Sigmoid colon (tissue), 7 donors: Measurements from ENCODE around the gene STIM2. TPM values are rescaled to one million over a fixed set of nuclear protein-coding genes. Genes with fewer than 3 reads are reported as not detected.

ENCODE experiments used
- DNase-seq: peaks from one replicate; pipeline ENCODE4 v3.0.0-alpha.2; 2019
- H3K27ac ChIP-seq, 4 donors: fragments of 200-600 bp; sonication (generic); one replicate each; pipeline ENCODE4 v1.5.1; 2016 to 2019; ENCODE audit warnings: mild to moderate bottlenecking in 1 of 4
- H3K27me3 ChIP-seq, 3 donors: fragments of 200-600 bp; sonication (generic); one replicate each; pipeline ENCODE4 v1.5.1; 2019; ENCODE audit warnings: mild to moderate bottlenecking in 1 of 3
- H3K36me3 ChIP-seq, 4 donors: fragments of 200-600 bp; sonication (generic); one replicate each; pipeline ENCODE4 v1.5.1; 2016 to 2019
- H3K4me1 ChIP-seq, 4 donors: fragments of 200-600 bp; sonication (generic); one replicate each; pipeline ENCODE4 v1.5.1; 2017 to 2019
- H3K4me3 ChIP-seq, 4 donors: fragments of 200-600 bp; sonication (generic); one replicate each; pipeline ENCODE4 v1.5.1; 2017 to 2019; ENCODE audit warnings: mild to moderate bottlenecking in 2 of 4, moderate library complexity in 1 of 4
- H3K9me3 ChIP-seq, 4 donors: fragments of 200-600 bp in 3 of 4; sonication (generic) in 3 of 4; one replicate each; pipeline versions ENCODE4 v1.5.1 to v1.6.1; 2013 to 2019
- EP300 ChIP-seq, 4 donors: sonication (generic); formaldehyde crosslinking; IDR thresholded peaks; one replicate each; pipeline ENCODE4 v1.6.1; 2017; ENCODE audit warnings: antibody characterized with exemption in 4 of 4
- POLR2A ChIP-seq, 2 donors: fragments of 450-650 bp; IDR thresholded peaks; one replicate each; pipeline ENCODE4 v1.6.1; 2016; ENCODE audit warnings: antibody characterized with exemption in 2 of 2, mild to moderate bottlenecking in 2 of 2, moderate library complexity in 2 of 2
- POLR2AphosphoS5 ChIP-seq, 4 donors: sonication (generic); formaldehyde crosslinking; IDR thresholded peaks; one replicate each; pipeline ENCODE4 v1.6.1; 2017; ENCODE audit warnings: antibody characterized with exemption in 4 of 4
- WGBS, 2 donors: extraction: QIAGEN DNeasy Blood & Tissue Kit; methylation state at CpG; one replicate each; pipeline ENCODE4 v1.1.7; 2013; 5-methylcytosine and 5-hydroxymethylcytosine counted together
- intact Hi-C: fragments of 100-400 bp; cut with DNase I; formaldehyde crosslinking; loops from one replicate; pipeline ENCODE4 v1.15.1; 2023
- polyA plus RNA-seq, 3 donors: library from polyadenylated mRNA; stranded (reverse); fragments of 200-250 nt; gene quantifications; one replicate each; pipeline ENCODE4 v1.2.3, GENCODE V29; 2013
- total RNA-seq, 4 donors: library from RNA; depleted of rRNA; stranded (reverse); fragments of >200 nt; gene quantifications; one replicate each; pipeline ENCODE4 v1.1.0, GENCODE V29; 2016
- TF ChIP-seq, protein P1 (sequence below), 4 experiments: fragments of 450-650 bp in 3 of 4; fragments of 200-600 bp in 1 of 4; IDR thresholded peaks; one replicate each; pipeline ENCODE4 v1.5.1; 2016 to 2019; ENCODE audit warnings: antibody characterized with exemption in 4 of 4, mild to moderate bottlenecking in 3 of 4, moderate library complexity in 2 of 4
- donor health status: healthy with polysubstance abuse.
- donor health status: Bipolar disorder and iron deficiency.
- donor health status: healthy.

STIM2 gene
- total and polyA plus RNA-seq, 7 donors = 3.0 to 16.8 (median 14.1) TPM

DNA sequence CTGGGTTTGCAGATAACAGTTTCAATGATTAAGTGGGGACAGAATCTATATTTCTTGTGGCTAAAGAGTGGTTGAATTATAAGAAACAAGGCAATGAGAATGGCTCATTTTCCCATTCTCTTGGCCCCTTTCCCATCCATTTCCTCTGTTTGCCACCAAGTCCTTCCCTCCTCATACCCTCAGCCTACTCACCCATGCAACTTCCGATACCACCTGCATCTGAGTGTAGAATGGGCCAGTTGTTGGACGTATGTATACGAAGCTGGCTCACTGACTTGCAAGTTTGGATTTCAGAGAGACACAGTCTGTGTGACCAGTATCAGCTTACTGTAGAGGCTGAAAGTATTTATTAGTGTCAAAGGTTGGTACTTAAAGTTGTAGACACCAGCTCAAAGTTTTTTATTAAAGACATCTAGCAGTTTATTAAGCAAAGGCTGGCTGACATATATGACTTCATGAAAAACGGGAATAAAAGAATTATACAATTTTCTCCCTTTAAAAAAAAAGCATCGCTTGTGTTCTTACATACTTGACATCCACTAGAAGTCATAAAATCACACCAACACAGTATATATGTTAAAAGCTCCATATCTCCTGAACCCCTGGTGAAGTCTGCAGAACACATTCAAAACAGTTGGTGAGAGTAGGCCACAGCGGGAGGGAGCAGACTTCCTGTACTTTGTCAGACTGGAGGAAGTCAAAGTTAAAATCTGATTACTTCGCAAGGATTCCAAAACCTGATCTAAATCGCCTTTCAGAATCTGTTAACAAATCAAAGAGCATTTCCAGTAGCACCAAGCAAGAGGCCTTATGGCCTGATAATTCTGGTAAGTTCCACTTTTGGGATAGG is 22.4 kb upstream of the STIM2 start:
- Histone ChIP-seq H3K27ac (peak overlapping the region in 2 of 4 donors; percentile 1 to 26), H3K4me1 (peaks cover 0 to 17% (median 0%) of the 10 kb centered on the region in 4 donors), H3K27me3 (no peaks in the 10 kb centered on the region), H3K9me3 (peaks cover 0 to 3% (median 0%) of the 10 kb centered on the region in 4 donors), H3K36me3 (no peaks in the 10 kb centered on the region), H3K4me3 (no peak overlapping the region)
- no peak for DNase-seq
- intact Hi-C loops = no loop called here
- WGBS, 2 donors = 68 to 85% methylated on average over 8 of the region's 8 CpGs
- TF ChIP-seq POLR2AphosphoS5 (IDR thresholded peaks at IDR 0.05) (no peak), POLR2A (IDR thresholded peaks at IDR 0.05) (no peak), EP300 (IDR thresholded peaks at IDR 0.05) (no peak)
- TF ChIP-seq, protein P1, sequence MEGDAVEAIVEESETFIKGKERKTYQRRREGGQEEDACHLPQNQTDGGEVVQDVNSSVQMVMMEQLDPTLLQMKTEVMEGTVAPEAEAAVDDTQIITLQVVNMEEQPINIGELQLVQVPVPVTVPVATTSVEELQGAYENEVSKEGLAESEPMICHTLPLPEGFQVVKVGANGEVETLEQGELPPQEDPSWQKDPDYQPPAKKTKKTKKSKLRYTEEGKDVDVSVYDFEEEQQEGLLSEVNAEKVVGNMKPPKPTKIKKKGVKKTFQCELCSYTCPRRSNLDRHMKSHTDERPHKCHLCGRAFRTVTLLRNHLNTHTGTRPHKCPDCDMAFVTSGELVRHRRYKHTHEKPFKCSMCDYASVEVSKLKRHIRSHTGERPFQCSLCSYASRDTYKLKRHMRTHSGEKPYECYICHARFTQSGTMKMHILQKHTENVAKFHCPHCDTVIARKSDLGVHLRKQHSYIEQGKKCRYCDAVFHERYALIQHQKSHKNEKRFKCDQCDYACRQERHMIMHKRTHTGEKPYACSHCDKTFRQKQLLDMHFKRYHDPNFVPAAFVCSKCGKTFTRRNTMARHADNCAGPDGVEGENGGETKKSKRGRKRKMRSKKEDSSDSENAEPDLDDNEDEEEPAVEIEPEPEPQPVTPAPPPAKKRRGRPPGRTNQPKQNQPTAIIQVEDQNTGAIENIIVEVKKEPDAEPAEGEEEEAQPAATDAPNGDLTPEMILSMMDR (IDR thresholded peaks at IDR 0.05) = no peak

DNA sequence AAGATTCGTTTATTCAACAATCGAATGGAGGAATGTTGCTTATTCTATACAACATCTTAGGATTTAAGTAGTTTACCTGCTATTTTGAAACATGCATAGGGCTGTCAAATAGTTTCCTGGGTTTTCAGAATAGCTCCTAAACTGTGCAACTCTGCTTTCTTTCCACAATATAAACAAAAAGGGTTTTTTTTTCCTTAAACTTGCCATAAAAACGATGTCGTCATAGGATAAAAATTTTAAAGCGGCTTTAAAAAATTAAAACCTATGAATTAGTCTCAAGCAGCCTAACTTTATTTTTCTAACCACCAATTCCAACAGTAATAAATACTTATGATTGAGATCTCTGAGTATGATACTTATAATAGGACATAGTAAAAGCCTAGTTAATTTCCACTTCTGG is 21.6 kb upstream of the STIM2 start:
- no peak for DNase-seq

DNA sequence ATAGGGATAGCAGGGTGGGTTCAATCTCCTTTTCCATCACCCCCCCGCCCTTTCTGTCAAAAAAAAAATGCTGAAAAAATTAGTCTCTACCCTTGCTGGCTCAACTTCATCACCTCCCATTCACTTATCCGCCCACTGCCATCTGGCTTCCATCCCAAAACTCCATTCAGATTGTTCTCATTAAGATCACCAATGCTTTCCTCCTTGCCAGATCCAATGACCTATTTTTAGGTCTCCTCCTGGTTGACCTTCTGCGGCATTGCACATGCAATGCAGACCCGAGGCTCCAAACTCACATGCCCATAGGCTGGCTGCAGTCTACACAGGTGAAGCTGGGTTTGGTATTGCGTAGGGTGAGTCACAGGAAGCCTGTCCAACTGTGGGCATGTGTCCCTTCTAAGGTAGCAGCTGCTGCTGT is 21.1 kb upstream of the STIM2 start:
- no peak for TF ChIP-seq POLR2AphosphoS5 (IDR thresholded peaks at IDR 0.05)
- no peak for TF ChIP-seq POLR2A (IDR thresholded peaks at IDR 0.05)
- TF ChIP-seq, protein P1 (IDR thresholded peaks at IDR 0.05) = no peak
- no peak for TF ChIP-seq EP300 (IDR thresholded peaks at IDR 0.05)
- no peak for DNase-seq
- H3K36me3 ChIP-seq = no peaks in the 10 kb centered on the region
- H3K27ac ChIP-seq = no peak overlapping the region
- H3K4me1 ChIP-seq = peaks cover 0 to 17% (median 0%) of the 10 kb centered on the region in 4 donors
- intact Hi-C loops = no loop called here
- no peak overlapping the region for H3K4me3 ChIP-seq
- peaks cover 0 to 3% (median 0%) of the 10 kb centered on the region in 4 donors for H3K9me3 ChIP-seq
- H3K27me3 ChIP-seq = no peaks in the 10 kb centered on the region
- 80 to 85% methylated on average over 5 of the region's 5 CpGs for WGBS, 2 donors

More for the DNA sequence above, 21.6 kb upstream of the STIM2 start:
- Histone ChIP-seq H3K9me3 (peaks cover 0 to 3% (median 0%) of the 10 kb centered on the region in 4 donors), H3K4me1 (peaks cover 0 to 17% (median 0%) of the 10 kb centered on the region in 4 donors), H3K4me3 (no peak overlapping the region), H3K27me3 (no peaks in the 10 kb centered on the region), H3K27ac (peak overlapping the region in 2 of 4 donors; percentile 1 to 26), H3K36me3 (no peaks in the 10 kb centered on the region)
- 81 to 85% methylated on average over 5 of the region's 5 CpGs for WGBS, 2 donors
- intact Hi-C loops = no loop called here
- TF ChIP-seq, protein P1 (IDR thresholded peaks at IDR 0.05) = no peak
- TF ChIP-seq POLR2A (IDR thresholded peaks at IDR 0.05) (no peak), EP300 (IDR thresholded peaks at IDR 0.05) (no peak), POLR2AphosphoS5 (IDR thresholded peaks at IDR 0.05) (no peak)

DNA sequence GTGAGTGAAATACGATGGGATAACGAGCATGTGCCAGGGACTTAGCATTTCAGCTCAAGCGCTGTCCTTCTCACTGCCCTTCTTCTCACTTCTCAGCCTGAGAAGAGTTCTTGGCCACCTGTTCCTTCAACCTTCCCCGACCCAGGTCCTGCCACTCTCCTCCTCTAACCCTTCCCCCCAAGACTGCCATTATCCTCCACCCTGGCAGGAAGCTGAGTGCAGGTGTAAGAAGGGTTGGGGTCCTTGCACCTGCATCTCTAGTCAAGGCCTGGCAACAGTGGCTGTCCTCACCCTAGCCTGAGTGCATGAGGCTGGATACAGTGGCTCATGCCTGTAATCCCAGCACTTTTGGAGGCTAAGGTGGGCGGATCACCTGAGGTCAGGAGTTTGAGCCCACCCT is 19.9 kb upstream of the STIM2 start:
- Histone ChIP-seq H3K27me3 (no peaks in the 10 kb centered on the region), H3K9me3 (no peaks in the 10 kb centered on the region), H3K27ac (no peak overlapping the region), H3K4me1 (peaks cover 0 to 17% (median 0%) of the 10 kb centered on the region in 4 donors), H3K4me3 (no peak overlapping the region), H3K36me3 (no peaks in the 10 kb centered on the region)
- WGBS, 2 donors = 73 to 74% methylated on average over 5 of the region's 5 CpGs
- intact Hi-C loops = no loop called here
- no peak for DNase-seq
- TF ChIP-seq POLR2AphosphoS5 (IDR thresholded peaks at IDR 0.05) (no peak), POLR2A (IDR thresholded peaks at IDR 0.05) (no peak), EP300 (IDR thresholded peaks at IDR 0.05) (no peak)
- TF ChIP-seq, protein P1 (IDR thresholded peaks at IDR 0.05) = no peak
